Stomach (tissue), 9 donors: Measurements from ENCODE around the gene DPP7. TPM values are rescaled to one million over a fixed set of nuclear protein-coding genes. Genes with fewer than 3 reads are reported as not detected.

Source experiments
- DNase-seq, 2 donors: peaks; one replicate each; pipeline versions ENCODE4 v3.0.0 to v3.0.0-alpha.2; 2013 to 2019
- H3K27ac ChIP-seq, 5 donors: fragments of 200-600 bp in 4 of 5; sonication (generic) in 4 of 5; one replicate each; pipeline ENCODE4 v1.5.1; 2013 to 2019; ENCODE audit warnings: mild to moderate bottlenecking in 1 of 5, moderate library complexity in 1 of 5
- H3K27me3 ChIP-seq, 3 donors: fragments of 200-600 bp; sonication (generic); one replicate each; pipeline ENCODE4 v1.5.1; 2017 to 2019; ENCODE audit warnings: mixed run types in 1 of 3
- H3K36me3 ChIP-seq, 4 donors: fragments of 200-600 bp; sonication (generic); 1 replicate in 3 of 4; 2 replicates in 1 of 4; pipeline ENCODE4 v1.5.1; 2016 to 2019
- H3K4me1 ChIP-seq, 4 donors: fragments of 200-600 bp; sonication (generic); one replicate each; pipeline ENCODE4 v1.5.1; 2016 to 2019
- H3K4me3 ChIP-seq, 4 donors: fragments of 200-600 bp; sonication (generic) in 3 of 4; one replicate each; pipeline ENCODE4 v1.5.1; 2016 to 2019; ENCODE audit warnings: mild to moderate bottlenecking in 1 of 4
- H3K9me3 ChIP-seq, 4 donors: fragments of 200-600 bp; sonication (generic); one replicate each; pipeline ENCODE4 v1.5.1; 2016 to 2019
- EP300 ChIP-seq: sonication (generic); formaldehyde crosslinking; IDR thresholded peaks from one replicate; pipeline ENCODE4 v1.6.1; 2017; ENCODE audit warnings: antibody characterized with exemption
- POLR2A ChIP-seq, 4 donors: fragments of 450-650 bp; IDR thresholded peaks; one replicate each; pipeline ENCODE4 v1.6.1; 2016; ENCODE audit warnings: antibody characterized with exemption in 4 of 4, control low read depth in 2 of 4, mild to moderate bottlenecking in 1 of 4, moderate library complexity in 1 of 4
- POLR2AphosphoS5 ChIP-seq, 3 donors: sonication (generic); formaldehyde crosslinking; IDR thresholded peaks; one replicate each; pipeline ENCODE4 v1.6.1; 2016; ENCODE audit warnings: antibody characterized with exemption in 3 of 3
- WGBS, 5 donors: extraction: QIAGEN DNeasy Blood & Tissue Kit in 3 of 5; methylation state at CpG; one replicate each; pipeline versions ENCODE4 v1.1.5 to v1.1.7; 2013 to 2018; 5-methylcytosine and 5-hydroxymethylcytosine counted together
- intact Hi-C: fragments of 100-400 bp; cut with DNase I; formaldehyde crosslinking; loops from one replicate; pipeline ENCODE4 v1.15.1; 2023; ENCODE audit warnings: low total_unique reads
- polyA plus RNA-seq, 3 donors: library from polyadenylated mRNA; stranded (reverse); fragments of 200-250 nt; gene quantifications; one replicate each; pipeline ENCODE4 v1.2.3, GENCODE V29; 2013
- total RNA-seq, 5 donors: library from RNA; depleted of rRNA; stranded (reverse); fragments of >200 nt; gene quantifications; one replicate each; pipeline versions ENCODE4 v1.1.0 to v1.2.3, GENCODE V29; 2014 to 2016
- TF ChIP-seq, protein P1 (sequence below), 7 experiments: fragments of 450-650 bp in 4 of 7; fragments of 200-600 bp in 3 of 7; sonication (generic) in 3 of 7; IDR thresholded peaks; one replicate each; pipeline ENCODE4 v1.5.1; 2016 to 2019; ENCODE audit warnings: antibody characterized with exemption in 7 of 7, control low read depth in 2 of 7, mild to moderate bottlenecking in 1 of 7
- donor health status: healthy with polysubstance abuse.
- donor health status: Bipolar disorder and iron deficiency.
- donor health status: healthy.

DPP7 gene
- total and polyA plus RNA-seq, 8 donors, result 25.9 to 346 (median 199) TPM

DNA sequence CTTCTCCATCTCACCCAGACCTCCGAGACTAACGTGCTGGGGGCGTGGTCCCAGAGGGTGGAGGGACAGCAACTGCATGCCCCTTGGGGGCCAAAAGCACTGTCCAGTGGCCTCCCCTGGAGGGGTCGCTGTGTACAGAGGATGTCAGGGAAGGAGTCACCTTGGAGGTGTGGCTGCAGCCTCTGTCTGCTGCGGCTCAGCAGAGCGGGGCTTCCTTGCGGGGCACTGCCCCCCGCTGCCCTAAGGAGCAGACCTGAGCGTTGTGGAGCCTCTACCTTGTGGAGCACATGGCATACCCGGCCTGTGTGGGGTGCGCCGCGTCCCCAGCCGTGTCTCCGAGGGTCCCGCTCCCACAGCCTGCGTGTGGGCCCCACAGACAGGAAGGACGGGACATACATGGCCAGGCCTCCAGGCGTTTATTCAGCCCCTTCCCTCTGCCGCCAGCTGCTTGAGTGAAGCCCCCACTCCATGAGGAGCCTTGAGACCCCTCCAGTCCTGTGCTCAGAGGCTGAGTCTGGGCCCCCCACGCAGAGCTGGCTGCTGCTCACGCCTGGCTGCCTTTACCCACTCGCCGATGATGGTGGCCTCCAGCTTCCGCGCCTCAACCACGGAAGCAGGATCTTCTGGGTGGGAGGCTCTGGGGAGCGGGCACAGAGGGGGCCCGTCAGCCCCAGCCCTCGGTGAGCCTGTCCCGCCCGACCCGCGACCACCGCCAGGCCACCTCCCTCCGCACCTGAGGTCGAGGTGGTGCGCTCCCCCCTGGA, 4.2 kb downstream of the DPP7 start:
- no peaks in the 10 kb centered on the region for H3K9me3 ChIP-seq
- H3K4me3 ChIP-seq, result no peak overlapping the region
- no peak for TF ChIP-seq EP300
- TF ChIP-seq, protein P1, sequence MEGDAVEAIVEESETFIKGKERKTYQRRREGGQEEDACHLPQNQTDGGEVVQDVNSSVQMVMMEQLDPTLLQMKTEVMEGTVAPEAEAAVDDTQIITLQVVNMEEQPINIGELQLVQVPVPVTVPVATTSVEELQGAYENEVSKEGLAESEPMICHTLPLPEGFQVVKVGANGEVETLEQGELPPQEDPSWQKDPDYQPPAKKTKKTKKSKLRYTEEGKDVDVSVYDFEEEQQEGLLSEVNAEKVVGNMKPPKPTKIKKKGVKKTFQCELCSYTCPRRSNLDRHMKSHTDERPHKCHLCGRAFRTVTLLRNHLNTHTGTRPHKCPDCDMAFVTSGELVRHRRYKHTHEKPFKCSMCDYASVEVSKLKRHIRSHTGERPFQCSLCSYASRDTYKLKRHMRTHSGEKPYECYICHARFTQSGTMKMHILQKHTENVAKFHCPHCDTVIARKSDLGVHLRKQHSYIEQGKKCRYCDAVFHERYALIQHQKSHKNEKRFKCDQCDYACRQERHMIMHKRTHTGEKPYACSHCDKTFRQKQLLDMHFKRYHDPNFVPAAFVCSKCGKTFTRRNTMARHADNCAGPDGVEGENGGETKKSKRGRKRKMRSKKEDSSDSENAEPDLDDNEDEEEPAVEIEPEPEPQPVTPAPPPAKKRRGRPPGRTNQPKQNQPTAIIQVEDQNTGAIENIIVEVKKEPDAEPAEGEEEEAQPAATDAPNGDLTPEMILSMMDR (IDR thresholded peaks at IDR 0.05), result no peak
- 89 to 92% (median 91%) methylated on average over 34 to 38 of the region's 38 CpGs for WGBS, 5 donors
- DNase-seq, result no peak
- intact Hi-C loops, result loop anchor here (10.0 kb wide), 1 partner anchor 74 kb away; the partner anchor contains the start of genes ANAPC2 and SSNA1
- peaks cover 22 to 80% (median 78%) of the 10 kb centered on the region in 4 donors for H3K36me3 ChIP-seq
- peaks cover 0 to 6% (median 0%) of the 10 kb centered on the region in 3 donors for H3K27me3 ChIP-seq
- H3K27ac ChIP-seq, result no peak overlapping the region
- H3K4me1 ChIP-seq, result peaks cover 8 to 24% (median 20%) of the 10 kb centered on the region in 4 donors

- Histone ChIP-seq H3K36me3 (peaks cover 31 to 89% (median 87%) of the 10 kb centered on the region in 4 donors), H3K4me3 (no peak overlapping the region), H3K27me3 (no peaks in the 10 kb centered on the region), H3K4me1 (peaks cover under 1 to 15% (median 12%) of the 10 kb centered on the region in 4 donors), H3K9me3 (no peaks in the 10 kb centered on the region), H3K27ac (no peak overlapping the region)
- 76 to 85% (median 80%) methylated on average over 24 to 34 of the region's 34 CpGs for whole genome bisulfite sequencing, 5 donors
- intact Hi-C loops, result loop anchor here (10.0 kb wide), 1 partner anchor 75 kb away; the partner anchor contains the start of genes ANAPC2 and SSNA1
- TF ChIP-seq, protein P1 (IDR thresholded peaks at IDR 0.05), result no peak
- no peak for TF ChIP-seq EP300
- no peak for TF ChIP-seq POLR2AphosphoS5 (IDR thresholded peaks at IDR 0.05)
- TF ChIP-seq POLR2A (IDR thresholded peaks at IDR 0.05), result no peak
- no peak for DNase-seq
These were observed 5.0 kb downstream of the DPP7 start for GRCh38 chr9:137109250-137110146.

DNA sequence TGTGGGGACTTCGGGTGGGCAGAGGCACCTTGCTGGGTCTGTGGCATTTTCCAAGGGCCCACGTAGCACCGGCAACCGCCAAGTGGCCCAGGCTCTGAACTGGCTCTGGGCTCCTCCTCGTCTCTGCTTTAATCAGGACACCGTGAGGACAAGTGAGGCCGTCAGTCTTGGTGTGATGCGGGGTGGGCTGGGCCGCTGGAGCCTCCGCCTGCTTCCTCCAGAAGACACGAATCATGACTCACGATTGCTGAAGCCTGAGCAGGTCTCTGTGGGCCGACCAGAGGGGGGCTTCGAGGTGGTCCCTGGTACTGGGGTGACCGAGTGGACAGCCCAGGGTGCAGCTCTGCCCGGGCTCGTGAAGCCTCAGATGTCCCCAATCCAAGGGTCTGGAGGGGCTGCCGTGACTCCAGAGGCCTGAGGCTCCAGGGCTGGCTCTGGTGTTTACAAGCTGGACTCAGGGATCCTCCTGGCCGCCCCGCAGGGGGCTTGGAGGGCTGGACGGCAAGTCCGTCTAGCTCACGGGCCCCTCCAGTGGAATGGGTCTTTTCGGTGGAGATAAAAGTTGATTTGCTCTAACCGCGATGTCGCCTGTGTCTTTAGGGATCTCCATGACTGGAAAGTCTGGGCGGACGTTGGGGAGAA, 5.8 kb downstream of the DPP7 start:
- 88 to 92% (median 91%) methylated on average over 28 to 29 of the region's 29 CpGs; no CpG with 5 or more reads in 1 of the 5 donors for WGBS, 5 donors
- DNase-seq, result no peak
- H3K36me3 ChIP-seq, result peaks cover 35 to 96% (median 94%) of the 10 kb centered on the region in 4 donors

More for the DNA sequence above, 5.8 kb downstream of the DPP7 start:
- TF ChIP-seq POLR2A (IDR thresholded peaks at IDR 0.05) (no peak), POLR2AphosphoS5 (IDR thresholded peaks at IDR 0.05) (no peak), EP300 (no peak)
- TF ChIP-seq, protein P1 (IDR thresholded peaks at IDR 0.05), result no peak
- Histone ChIP-seq H3K27me3 (no peaks in the 10 kb centered on the region), H3K9me3 (no peaks in the 10 kb centered on the region), H3K4me3 (no peak overlapping the region), H3K4me1 (peaks cover 0 to 10% (median 8%) of the 10 kb centered on the region in 4 donors), H3K27ac (no peak overlapping the region)
- intact Hi-C loops, result no loop called here
